Smooth muscle cell of the pulmonary artery (primary cell): ENCODE data around the gene VHLL. TPM values are rescaled to one million over a fixed set of nuclear protein-coding genes. Genes with fewer than 3 reads are reported as not detected.

Experiments used
- total RNA-seq: library from RNA; depleted of rRNA; stranded (reverse); fragments of >200 nt; gene quantifications from 2 replicates; pipeline ENCODE4 v1.2.3, GENCODE V29; 2014

VHLL gene
- total RNA-seq: 0.13 and 0.92 TPM in 2 replicates

DNA sequence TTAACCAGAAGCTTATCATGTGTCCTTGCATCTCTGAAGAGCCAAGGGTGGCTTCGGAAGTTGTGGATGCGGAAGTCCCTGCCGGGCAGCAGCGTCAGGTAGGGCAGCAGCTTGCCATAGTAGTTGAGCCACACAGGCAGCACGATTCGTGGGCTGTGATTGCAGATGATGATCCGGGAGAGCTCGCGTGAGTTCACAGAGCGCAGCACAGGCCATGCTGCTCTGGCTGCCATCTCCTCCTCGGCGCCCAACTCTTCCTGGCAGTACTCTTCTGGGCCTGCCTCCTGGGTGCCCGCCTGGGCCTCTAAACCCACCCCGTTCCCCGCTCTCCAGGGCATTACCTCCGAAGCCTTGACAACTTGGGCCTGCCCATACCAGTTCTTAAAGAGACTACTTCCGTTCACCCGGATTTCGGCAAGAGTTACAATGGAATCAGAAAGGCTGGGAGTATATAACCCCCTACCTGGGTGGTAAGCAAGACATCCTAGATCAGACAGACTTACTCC is at the start of gene VHLL:
Gene VHLL (minus strand): TSS at position 456 of the 506 bp plus-strand sequence. CDS start 118 bp downstream, at position 338.

DNA sequence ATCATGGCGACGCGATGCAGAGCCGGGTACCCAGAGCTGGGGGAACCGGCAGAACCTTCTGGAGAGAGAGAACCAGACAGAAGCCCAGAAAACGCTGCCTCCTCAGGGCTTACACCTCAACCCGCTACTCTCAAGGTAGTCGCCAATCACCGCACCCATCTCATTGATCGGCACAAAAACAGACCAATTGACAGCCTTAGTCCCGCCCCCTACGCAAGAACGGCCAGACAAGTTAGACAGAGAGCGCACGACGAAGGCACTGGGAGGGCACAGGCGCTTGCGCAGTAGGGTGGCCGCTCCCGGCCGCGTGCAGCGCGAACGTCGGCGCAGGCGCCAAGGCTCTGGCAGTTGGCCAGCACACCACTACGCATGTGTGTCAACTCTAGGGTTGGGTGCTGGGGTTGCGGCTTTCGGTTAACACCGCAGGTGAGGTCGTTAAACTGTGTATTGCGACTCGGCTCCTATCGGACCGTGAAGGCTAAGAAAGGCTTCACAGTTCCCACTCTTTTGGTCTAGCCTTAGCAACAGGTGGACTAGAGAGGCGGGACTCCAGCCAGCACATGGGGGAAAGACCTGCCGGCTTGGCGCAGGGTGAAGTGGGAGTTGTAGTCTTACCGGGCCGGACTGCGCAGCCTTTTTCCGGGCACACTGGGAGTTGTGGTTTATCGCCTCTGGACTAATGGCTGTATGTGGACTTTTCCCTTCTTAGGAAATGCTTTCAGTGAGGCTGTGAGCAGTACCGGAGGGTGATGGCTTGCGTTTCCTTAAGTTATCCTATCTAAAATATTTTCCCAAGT is 39.3 kb upstream of the VHLL start, which contains the start of the genes CCT3 and TSACC:
Gene CCT3 (minus strand): TSS at position 113 of the 797 bp plus-strand sequence. CDS start 108 bp downstream, at position 5.
Gene TSACC (plus strand): TSS at position 347 of the 797 bp plus-strand sequence. CDS start 1,232 bp downstream, outside the sequence.

DNA sequence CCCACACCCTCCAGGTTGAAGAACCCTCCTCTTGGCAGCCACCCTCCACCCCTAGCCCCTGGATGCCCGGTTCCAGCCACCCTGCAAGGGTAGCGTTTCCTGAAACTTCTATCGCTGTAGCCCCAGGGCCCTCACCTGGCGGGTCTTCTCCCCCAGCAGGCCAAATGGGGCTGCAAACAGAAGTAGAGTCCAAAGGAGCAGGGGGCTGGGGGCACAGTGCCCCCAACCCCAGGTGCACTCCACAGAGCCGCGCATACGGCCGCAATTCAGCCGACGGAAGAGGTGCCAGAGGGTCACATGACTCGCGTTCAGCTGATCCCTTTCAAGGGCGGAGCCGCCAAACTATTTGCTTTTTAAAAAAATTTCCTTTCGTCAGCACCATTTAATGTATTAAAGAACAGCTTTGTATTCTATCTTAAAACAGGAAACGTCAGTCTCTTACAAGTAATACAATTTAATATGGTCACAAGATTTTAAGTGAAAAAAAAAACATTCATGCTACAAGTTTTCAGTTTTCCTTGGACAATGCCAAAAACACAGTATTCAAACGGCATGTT is 3.6 kb downstream of the VHLL start, which contains the start of gene GLMP:
Gene GLMP (minus strand): TSS at position 289 of the 557 bp plus-strand sequence. CDS start 34 bp downstream, at position 255.

DNA sequence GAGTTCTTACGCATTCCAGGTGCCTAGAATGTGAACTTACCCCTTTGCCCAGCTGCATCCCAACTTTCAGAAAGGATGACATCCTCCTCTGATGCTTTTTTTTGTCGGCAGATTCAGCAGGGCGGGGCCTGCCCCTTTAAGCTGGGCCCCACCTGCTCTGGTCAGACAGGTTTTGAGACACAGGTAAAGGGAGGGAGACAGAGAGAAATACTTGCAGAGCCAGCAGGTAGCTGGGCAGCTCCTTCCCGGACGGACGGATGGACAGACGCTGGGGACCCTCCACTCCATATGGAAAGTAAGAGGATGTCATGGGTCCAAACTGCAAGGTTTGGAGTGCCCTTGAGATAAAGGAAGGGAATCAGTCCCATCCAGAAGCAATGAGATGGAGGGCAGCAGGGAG is 15.0 kb downstream of the VHLL start, which contains the start of gene TMEM79:
Gene TMEM79 (plus strand): TSS at position 214 of the 400 bp plus-strand sequence. CDS start 902 bp downstream, outside the sequence.

DNA sequence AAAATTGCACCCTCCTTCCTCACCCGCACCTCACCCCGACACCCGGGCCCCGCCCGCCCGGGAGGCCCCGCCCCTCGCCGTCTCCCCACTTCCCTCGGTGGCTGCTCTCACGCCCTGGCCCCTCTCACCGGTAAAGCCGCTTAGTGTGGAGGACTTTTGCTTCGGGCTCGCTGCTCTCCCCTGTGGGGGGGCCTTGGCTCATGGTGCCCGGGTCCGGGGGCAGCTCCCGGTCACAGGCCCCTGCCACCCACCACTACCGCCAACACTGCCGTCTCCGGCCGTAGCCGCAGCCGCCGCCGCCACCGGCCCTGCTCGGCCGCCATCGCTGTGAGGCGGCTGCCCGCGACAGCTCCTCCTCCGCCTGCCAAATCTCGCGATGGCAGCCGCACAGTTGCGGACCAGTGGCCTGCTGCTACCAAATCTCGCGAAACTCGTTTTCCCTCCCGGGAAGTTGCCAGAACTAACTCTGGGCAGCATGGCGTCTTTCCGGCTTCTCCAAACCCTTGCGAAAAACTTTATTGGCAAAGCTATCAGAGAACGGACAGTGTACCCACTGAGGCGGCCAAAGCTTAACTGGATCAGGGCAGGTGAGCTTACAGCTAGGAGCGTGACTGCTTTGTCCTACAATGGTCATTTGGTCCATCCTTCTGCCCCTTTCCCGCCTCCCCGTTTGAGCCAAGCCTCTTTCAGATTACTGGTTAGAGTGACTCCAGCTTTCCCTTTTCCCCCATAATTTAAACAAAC is 16.5 kb downstream of the VHLL start, which contains the start of gene SMG5:
Gene SMG5 (minus strand): TSS at position 347 of the 744 bp plus-strand sequence. CDS start 145 bp downstream, at position 202.

Other genes with a start within 250 kb of the VHLL start
- 15.6 and 21.3 TPM in 2 replicates for gene UBQLN4, start 245.5 kb downstream of the VHLL start, total RNA-seq
- gene LAMTOR2, start 244.5 kb downstream of the VHLL start, total RNA-seq: 47.6 and 56.5 TPM in 2 replicates
- gene RAB25, start 238.1 kb downstream of the VHLL start, total RNA-seq: not detected in 2 replicates
- gene MEX3A, start 216.8 kb downstream of the VHLL start, total RNA-seq: 1.2 and 4.1 TPM in 2 replicates
- 1,049 and 1,502 TPM in 2 replicates for gene LMNA, start 184.6 kb downstream of the VHLL start, total RNA-seq
- 1.6 and 2.7 TPM in 2 replicates for gene SEMA4A, start 145.7 kb downstream of the VHLL start, total RNA-seq
- 11.2 and 11.3 TPM in 2 replicates for gene SLC25A44, start 105.2 kb downstream of the VHLL start, total RNA-seq
- 16.9 and 20.3 TPM in 2 replicates for gene PMF1, start 86.3 kb downstream of the VHLL start, total RNA-seq
- gene BGLAP, start 57.1 kb downstream of the VHLL start, total RNA-seq: 0.26 and 0.50 TPM in 2 replicates
- gene PAQR6, start 51.3 kb downstream of the VHLL start, total RNA-seq: 0.46 and 0.56 TPM in 2 replicates
- gene SMG5, start 16.5 kb downstream of the VHLL start, total RNA-seq: 52.3 and 71.4 TPM in 2 replicates
- gene TMEM79, start 15.0 kb downstream of the VHLL start, total RNA-seq: 2.0 and 2.6 TPM in 2 replicates
- gene GLMP, start 3.6 kb downstream of the VHLL start, total RNA-seq: 68.6 and 85.1 TPM in 2 replicates
- gene CCT3, start 39.0 kb upstream of the VHLL start, total RNA-seq: 271 and 277 TPM in 2 replicates
- not detected in 2 replicates for gene TSACC, start 39.2 kb upstream of the VHLL start, total RNA-seq
- not detected in 2 replicates for gene RHBG, start 69.9 kb upstream of the VHLL start, total RNA-seq
- 11.8 and 13.9 TPM in 2 replicates for gene MEF2D, start 201.5 kb upstream of the VHLL start, total RNA-seq